ENCODE measurements around the gene AHRR. TPM values are rescaled to one million over a fixed set of nuclear protein-coding genes. Genes with fewer than 3 reads are reported as not detected.
A peak's percentile ranks its signal among the peaks of the same experiment; 100 is the strongest.

The AHRR gene
- total RNA-seq, 1 experiment from 2014 or later = 1.3 TPM

- CTCF ChIA-PET = interaction anchor here (0.6 kb wide), 1 partner anchor 170 kb away, joined by 4 read pairs; no protein-coding TSS in a partner anchor
- BruUV-seq (replicated peaks) = no TSS peak
- Mint-ChIP-seq H3K27ac (ENCODE audit: unreplicated experiment) (peak overlapping the region; percentile 77), H3K9me3 (ENCODE audit: low read depth, unreplicated experiment) (no peaks in the 10 kb centered on the region), H3K36me3 (ENCODE audit: insufficient read depth, unreplicated experiment) (peaks cover 56% of the 10 kb centered on the region), H3K4me3 (ENCODE audit: low read depth, unreplicated experiment) (peak overlapping the region; percentile 94), H3K4me1 (ENCODE audit: low read depth, unreplicated experiment) (peaks cover 25% of the 10 kb centered on the region), H3K27me3 (ENCODE audit: unreplicated experiment) (no peaks in the 10 kb centered on the region)
- no peak for TF ChIP-seq CTCF (IDR thresholded peaks at IDR 0.05; ENCODE audit: unreplicated experiment)
- intact Hi-C loops (cut with micrococcal nuclease; ENCODE audit: unreplicated experiment) = loop anchor here (10.0 kb wide), 1 partner anchor 171 kb away; the partner anchor contains the start of gene CEP72
- DNase-seq = peak; percentile 45
Observed at GRCh38 chr5:443239-444151, 122.0 kb downstream of the AHRR start.

DNA sequence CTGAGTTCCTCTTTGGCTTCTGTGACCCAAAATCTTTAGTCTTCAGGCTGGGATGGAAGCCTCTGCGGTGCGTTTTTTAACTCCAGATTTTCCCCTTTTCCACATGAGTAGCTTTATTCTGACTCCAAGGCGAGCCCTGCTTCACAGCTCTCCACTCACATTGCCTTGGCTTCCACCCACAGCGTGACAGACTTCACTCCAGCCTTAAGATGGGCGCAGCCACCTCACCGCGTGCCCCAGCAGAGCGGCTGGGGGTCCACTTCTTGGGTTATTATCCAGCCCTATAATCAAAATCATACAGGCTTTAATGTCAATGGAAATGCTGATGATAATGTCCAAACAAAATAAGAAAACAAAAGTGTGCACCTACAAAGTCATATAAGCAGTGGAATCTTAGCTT lies 122.7 kb downstream of the AHRR start:
- no TSS peak for BruUV-seq (replicated peaks)
- Mint-ChIP-seq H3K27me3 (ENCODE audit: unreplicated experiment) (no peaks in the 10 kb centered on the region), H3K9me3 (ENCODE audit: low read depth, unreplicated experiment) (no peaks in the 10 kb centered on the region), H3K27ac (ENCODE audit: unreplicated experiment) (peak overlapping the region; percentile 27), H3K36me3 (ENCODE audit: insufficient read depth, unreplicated experiment) (peaks cover 61% of the 10 kb centered on the region), H3K4me3 (ENCODE audit: low read depth, unreplicated experiment) (peak overlapping the region; percentile 94), H3K4me1 (ENCODE audit: low read depth, unreplicated experiment) (peaks cover 31% of the 10 kb centered on the region)
- no peak for TF ChIP-seq CTCF (IDR thresholded peaks at IDR 0.05; ENCODE audit: unreplicated experiment)
- no peak for DNase-seq
- intact Hi-C loops (cut with micrococcal nuclease; ENCODE audit: unreplicated experiment) = loop anchor here (10.0 kb wide), 1 partner anchor 171 kb away; the partner anchor contains the start of gene CEP72
- CTCF ChIA-PET = interaction anchor here (0.6 kb wide), 1 partner anchor 169 kb away, joined by 4 read pairs; no protein-coding TSS in a partner anchor

DNA sequence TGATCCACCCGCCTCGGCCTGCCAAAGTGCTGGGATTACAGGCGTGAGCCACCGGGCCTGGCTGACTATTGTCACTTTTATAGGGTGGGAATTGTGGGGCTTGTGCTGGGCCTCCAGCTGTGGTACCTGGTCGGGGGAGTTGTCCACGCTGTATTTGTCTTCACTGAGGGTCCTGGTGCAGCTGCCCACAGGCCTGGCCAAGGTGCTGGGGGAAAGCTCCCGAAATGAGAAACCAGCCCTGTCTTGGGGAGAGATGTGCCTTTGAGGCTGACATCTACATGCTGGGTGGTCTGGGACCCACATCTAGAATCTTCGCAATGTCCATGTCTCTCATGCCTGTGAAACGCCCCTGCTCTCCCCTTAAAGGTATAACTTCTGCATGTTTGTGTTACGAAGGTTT lies 124.1 kb downstream of the AHRR start:
- no peak for TF ChIP-seq CTCF (IDR thresholded peaks at IDR 0.05; ENCODE audit: unreplicated experiment)
- intact Hi-C loops (cut with micrococcal nuclease; ENCODE audit: unreplicated experiment) = loop anchor here (10.0 kb wide), 1 partner anchor 169 kb away; the partner anchor contains the start of gene CEP72
- Mint-ChIP-seq H3K27me3 (ENCODE audit: unreplicated experiment) (no peaks in the 10 kb centered on the region), H3K4me3 (ENCODE audit: low read depth, unreplicated experiment) (no peak overlapping the region), H3K9me3 (ENCODE audit: low read depth, unreplicated experiment) (no peaks in the 10 kb centered on the region), H3K4me1 (ENCODE audit: low read depth, unreplicated experiment) (peaks cover 31% of the 10 kb centered on the region), H3K36me3 (ENCODE audit: insufficient read depth, unreplicated experiment) (peaks cover 70% of the 10 kb centered on the region), H3K27ac (ENCODE audit: unreplicated experiment) (no peak overlapping the region)
- DNase-seq = no peak
- CTCF ChIA-PET = interaction anchor here (1.1 to 1.4 kb wide), 4 partner anchors 60 to 164 kb away, joined by 3 to 6 read pairs (median 4); no protein-coding TSS in a partner anchor
- no TSS peak for BruUV-seq (replicated peaks)

DNA sequence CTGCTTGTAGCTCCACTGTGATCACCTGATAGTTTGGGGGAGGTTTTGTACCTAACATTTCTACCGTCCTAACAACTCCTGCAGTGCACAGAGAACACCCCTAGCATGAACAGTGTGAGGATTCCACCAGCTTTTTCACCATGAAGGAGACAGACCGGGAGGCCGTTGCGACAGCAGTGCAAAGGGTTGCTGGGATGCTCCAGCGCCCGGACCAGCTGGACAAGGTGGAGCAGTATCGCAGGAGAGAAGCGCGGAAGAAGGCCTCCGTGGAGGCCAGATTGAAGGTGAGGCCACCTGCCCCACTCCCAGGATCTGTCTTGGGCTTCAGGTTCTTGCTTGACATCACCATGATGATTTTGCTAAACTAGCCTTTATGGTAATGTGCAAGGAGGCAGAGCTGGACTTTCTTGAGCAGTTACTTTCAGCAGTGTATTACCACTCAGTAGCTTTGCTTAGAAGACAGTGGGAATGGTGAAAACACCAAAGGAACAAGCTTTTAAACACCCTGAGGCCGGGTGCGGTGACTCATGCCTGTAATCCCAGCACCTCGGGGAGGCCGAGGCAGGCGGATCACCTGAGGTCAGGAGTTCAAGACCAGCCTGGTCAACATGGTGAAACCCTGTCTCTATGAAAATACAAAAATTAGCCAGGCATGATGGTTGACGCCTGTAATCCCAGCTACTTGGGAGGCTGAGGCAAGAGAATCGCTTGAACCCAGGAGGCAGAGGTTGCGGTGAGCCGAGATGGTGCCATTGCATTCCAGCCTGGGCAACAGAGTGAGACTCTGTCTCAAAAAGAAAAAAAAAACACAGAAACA lies 124.8 kb downstream of the AHRR start:
- Mint-ChIP-seq H3K27me3 (ENCODE audit: unreplicated experiment) (no peaks in the 10 kb centered on the region), H3K36me3 (ENCODE audit: insufficient read depth, unreplicated experiment) (peaks cover 75% of the 10 kb centered on the region), H3K27ac (ENCODE audit: unreplicated experiment) (no peak overlapping the region), H3K4me3 (ENCODE audit: low read depth, unreplicated experiment) (no peak overlapping the region), H3K4me1 (ENCODE audit: low read depth, unreplicated experiment) (peaks cover 31% of the 10 kb centered on the region), H3K9me3 (ENCODE audit: low read depth, unreplicated experiment) (no peaks in the 10 kb centered on the region)
- BruUV-seq (replicated peaks) = no TSS peak
- peak; percentile 0 for TF ChIP-seq CTCF (IDR thresholded peaks at IDR 0.05; ENCODE audit: unreplicated experiment)
- CTCF ChIA-PET = interaction anchor here (0.7 to 1.5 kb wide), 15 partner anchors 12 to 457 kb away, joined by 3 to 7 read pairs (median 4); no protein-coding TSS in a partner anchor
- no peak for DNase-seq
- intact Hi-C loops (cut with micrococcal nuclease; ENCODE audit: unreplicated experiment) = loop anchor here (10.0 kb wide), 1 partner anchor 169 kb away; the partner anchor contains the start of gene CEP72

All from Calu3 (cell line).